HG02840 (cell line): ENCODE measurements around the gene RBMS3.

Experiments used
- ATAC-seq: cut with Tn5 transposase; IDR thresholded peaks from one replicate; pipeline ENCODE4 v1.9.1; 2021; ENCODE audit warnings: mild to moderate bottlenecking, moderate library complexity, moderate number of reproducible peaks; ENCODE audit not compliant: unreplicated experiment, low FRiP score

RBMS3 gene

DNA sequence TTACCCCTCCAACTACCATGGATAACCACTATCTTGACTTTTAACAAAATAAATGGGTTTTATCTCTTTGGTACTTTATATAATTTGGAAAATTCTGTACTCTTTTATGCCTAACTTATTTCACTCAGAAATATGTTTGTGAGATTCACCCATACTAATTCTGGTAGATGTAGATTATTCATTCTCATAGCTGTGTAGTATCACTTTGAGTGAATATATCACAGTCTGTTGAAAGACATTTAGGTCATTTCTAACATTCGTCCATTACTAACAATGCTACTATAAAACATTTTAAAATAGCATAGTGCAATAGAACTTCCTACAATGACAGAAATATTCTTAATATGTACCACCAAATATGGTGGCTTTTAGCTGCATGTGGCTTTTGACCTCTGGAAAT, 542.4 kb downstream of the RBMS3 start:
- ATAC-seq, result no peak

DNA sequence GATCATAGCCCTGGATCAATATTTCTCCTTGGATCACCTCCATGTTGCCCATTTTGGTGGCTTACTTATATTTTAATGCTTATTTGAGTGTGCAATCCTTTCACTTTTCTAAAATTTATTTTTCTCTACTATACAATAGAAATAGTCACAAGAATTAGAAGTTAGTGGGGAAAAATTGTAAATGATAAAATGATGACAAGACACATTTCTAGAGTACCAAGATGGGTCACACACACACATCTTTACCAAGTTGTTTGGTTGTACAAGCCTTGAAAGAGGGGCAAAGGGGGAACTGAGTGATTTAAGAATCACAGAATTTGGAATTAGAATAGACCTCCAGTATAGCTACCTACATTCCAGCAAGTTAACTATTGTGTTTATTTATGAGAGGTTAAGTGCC, 545.8 kb downstream of the RBMS3 start:
- no peak for ATAC-seq

DNA sequence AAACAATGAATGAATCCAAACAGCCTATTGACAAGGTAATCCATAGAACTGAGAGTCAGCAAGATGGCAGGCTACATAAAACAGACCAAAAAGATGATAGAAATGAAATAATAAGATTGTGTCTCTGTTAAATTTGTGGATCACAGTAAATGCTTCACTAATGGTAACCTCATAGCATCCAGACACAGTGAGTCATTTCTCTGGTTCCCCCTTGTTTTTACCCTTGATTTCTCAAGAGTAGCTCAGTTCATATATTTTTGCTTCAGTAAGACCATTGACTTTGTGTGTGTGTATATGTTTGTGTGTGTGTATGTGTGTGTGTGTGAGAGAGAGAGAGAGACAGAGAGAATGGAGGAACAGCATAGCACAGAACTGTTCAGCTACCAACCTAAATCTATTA, 546.9 kb downstream of the RBMS3 start:
- ATAC-seq, result no peak

DNA sequence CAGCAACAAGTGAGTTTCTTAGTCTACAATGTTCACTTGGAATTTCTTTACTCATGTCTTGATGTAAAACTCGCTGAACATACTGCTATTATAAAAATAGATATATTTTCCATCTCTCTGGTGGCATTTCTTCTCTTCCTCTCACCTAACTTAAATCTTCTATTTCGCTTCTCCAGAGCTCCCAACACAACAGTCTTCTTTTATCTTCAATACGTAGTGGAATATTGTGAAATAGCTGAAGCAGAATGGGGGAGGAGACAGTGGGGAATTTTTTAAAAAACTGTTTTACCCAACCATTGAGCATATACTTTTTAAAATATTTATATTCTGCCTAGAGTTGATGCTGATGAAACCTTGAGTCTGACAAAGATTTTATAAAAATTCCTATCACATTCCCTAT, 548.5 kb downstream of the RBMS3 start:
- no peak for ATAC-seq

DNA sequence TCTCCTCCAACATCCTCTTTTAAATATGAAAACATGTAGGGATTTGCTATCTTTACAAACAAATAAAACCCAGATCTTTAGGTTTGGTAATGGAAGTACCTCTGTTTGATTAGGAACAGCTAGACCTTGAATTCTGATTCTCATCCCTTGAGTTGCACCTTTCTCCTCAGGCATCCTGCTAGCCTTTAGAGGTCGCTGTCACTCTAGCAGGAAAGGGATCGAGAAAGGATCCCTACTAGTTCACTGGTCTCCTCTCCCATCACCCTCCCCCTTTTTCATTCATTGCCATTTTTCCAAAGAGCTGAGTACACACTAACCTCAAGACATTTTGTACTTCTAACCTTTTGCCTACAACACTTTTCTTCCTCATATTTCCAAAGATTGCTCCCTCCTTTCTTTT, 569.8 kb downstream of the RBMS3 start:
- ATAC-seq, result no peak

DNA sequence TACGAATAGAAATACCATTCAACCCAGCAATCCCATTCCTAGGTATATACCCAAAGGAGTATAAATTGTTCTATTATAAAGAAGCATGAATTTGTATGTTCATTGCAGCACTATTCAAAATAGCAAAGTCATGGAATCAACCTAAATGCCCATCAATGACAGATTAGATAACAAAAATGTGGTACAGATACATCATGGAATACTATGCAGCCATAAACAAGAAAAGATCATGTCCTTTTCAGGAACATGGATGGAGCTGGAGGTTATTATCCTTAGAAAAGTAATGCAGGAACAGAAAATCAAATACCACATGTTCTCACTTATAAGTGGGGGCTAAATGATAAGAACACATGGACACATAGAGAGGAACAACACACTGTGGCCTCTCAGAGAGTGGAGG, 571.9 kb downstream of the RBMS3 start:
- ATAC-seq, result no peak

DNA sequence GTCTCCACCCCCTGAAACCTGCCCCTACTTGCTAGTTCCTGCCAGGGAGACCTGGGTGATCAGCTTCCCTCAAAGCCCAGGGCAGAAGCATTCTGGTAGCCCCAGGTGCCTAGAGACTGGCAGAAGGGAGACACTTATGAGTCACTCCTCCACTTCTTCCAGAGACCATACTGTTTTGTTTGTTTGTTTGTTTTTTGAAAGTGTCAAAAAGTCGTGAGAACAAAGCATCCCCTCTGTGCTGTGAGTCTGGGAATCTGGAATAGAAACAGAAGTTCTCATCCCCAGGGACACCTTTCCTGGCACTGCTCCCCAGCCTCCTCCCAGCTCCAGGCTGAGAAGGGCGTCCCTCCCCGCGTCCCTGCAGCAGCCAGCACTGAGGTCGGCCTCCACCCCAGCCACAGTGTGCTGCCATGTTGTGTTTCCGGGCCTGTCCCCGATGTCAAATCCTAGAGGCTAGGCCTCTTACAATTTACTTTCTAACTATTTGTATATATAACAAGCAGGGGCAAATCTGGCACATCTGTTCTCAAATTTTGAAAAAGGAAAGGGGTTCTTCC, 573.0 kb downstream of the RBMS3 start:
- ATAC-seq, result no peak

DNA sequence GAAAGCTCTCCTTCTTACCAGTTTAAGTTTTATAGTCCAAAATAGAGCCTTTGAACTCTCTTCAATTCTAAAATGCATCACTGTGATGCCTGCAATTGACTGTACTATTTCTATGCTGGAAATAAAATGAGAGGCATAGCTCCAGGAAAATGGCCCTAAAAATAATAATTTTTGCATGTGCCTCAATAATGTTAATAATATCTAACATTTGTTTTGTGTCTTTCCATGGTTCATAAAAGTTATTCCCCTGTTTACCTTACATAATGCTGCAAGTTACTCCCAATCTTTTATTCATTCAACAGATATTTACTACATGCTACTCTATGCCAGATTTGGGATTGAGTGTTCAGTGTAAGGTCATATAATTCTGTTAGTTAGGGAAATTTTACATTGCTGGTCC, 574.0 kb downstream of the RBMS3 start:
- no peak for ATAC-seq

DNA sequence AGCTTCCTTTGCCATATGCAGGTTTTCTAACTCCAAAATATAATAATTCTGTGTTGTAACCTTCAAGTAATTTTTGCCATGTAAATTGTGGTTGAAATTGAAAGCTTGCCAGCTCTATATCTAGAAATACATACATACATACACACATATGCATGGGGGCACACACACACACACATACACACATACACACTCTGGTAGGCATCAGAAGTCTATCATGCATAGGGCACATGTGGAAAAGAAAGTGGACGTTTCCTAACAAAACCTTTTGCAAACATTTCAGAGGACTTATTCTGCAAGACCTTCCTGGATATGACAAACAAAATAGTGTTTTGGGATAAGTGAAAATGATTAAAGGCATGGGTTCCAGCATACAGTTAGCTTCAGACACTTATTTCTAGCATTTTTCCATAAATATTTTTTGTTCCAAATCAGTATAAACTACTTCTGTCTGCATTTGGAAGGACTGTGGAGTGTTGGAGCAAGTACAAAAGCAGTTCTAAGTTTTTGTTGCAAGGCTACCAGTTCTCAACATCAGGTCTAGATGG, 578.9 kb downstream of the RBMS3 start:
- ATAC-seq, result no peak

DNA sequence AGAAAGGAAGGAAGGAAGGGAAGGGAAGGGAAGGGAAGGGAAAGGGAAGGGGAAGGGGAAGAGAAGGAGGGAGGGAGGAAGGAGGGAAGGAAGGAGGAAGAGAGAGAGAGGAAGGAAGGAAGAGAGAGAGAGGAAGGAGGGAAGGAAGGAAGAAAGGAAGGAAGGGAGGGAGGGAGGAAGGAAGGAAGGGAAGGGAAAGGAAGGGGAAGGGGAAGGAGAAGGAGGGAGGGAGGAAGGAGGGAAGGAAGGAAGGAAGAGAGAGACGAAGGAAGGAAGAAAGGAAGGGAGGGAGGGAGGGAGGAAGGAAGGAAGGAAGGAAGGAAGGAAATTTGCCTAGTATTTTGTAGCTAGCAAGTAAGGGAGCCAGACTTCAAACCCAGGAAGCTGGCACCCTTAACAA, 583.9 kb downstream of the RBMS3 start:
- ATAC-seq, result no peak

DNA sequence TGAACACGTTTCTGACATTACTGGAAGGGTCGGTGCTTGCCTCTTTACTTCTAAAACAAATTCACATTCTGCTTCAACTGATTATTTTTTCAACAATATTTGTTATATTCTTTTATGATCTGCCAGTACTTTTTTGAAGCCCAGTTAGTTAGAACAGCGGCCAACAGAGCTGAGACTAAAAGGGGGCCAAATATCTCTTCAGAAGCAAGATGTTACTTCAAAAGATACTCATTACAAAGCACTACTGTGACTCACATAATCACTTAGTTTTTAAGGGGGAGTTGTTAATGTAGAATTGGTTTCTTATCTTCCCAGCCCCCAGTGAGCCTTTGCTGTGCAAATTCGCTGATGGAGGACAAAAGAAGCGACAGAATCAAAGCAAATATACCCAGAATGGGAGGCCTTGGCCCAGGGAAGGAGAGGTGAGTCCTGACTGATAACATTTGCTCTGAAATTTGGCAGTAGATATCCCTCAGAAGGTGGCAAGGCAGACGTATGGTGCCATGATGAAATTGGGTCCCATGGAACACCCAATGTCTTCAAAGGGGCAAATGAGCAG, 587.8 kb downstream of the RBMS3 start:
- ATAC-seq, result no peak

DNA sequence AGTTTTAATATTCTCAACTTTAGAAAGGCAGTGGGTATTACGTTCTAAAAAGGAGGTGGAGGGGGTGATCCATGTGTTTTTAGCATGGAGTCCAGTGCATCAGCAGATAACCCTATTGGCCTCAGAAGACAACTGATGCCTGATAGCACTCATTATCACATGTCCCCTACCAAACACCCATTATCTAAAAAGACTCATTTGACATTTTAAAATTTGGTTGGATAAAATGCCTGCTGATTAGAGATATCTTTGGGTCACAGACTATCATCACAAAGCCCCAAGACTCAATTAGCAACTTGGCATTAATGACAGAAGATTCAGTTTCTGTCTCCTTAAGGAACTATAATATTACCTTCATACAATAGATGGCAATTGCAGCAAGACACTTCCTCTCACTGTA, 589.3 kb downstream of the RBMS3 start:
- ATAC-seq, result no peak

DNA sequence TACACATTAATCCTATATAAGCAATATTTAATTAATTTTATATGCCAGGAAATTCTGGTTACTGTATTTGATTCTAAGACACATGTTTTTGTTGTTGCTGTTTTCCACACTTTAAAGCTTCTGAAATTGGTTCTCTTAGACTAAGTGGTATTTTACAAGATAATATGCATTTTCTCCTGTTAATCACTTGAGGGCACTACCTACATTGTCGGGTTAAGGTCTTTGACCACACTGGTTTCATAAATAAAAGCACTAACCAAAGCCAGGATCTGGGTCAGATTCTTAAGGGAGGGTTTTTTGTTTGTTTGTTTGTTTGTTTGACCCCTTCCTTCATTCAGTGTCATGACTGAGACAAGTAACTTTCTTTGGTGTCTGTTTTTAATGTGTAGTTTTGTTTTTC, 590.2 kb downstream of the RBMS3 start:
- no peak for ATAC-seq

DNA sequence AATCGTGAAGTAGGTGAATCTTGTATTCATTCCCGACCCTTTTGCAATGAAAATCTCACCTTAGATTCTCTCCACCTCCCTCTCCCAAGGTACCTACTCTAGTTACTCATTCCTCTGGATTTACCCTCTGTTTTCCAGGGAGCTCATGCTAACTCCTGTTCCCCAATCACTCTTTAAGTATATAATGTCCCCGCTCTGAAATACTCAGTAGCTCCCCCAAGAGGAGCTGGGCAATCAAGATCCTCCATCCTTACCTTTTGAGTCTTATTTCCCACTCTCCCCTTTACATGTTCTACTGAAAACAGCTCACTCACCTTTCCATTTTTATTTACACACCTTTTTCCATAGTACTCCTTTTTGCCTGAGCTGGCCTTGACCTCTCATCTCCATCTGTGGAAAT, 599.9 kb downstream of the RBMS3 start:
- ATAC-seq, result no peak

DNA sequence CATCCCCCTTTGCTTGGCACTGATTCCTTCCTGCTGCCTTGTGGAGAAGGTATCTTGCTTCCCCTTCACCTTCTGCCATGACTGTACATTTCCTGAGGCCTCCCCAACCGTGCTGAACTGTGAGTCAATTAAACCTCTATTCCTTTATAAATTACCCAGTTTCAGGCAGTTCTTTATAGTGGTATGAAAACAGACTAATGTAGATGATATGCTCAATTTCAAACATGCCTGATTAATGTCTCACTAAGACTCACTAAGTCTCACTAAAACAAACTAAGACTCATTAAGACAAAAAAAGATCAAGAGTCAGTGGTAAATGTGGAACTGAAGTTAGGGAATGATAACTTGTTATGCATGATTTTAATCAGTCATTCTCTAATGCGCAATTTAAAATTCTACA, 606.6 kb downstream of the RBMS3 start:
- no peak for ATAC-seq

DNA sequence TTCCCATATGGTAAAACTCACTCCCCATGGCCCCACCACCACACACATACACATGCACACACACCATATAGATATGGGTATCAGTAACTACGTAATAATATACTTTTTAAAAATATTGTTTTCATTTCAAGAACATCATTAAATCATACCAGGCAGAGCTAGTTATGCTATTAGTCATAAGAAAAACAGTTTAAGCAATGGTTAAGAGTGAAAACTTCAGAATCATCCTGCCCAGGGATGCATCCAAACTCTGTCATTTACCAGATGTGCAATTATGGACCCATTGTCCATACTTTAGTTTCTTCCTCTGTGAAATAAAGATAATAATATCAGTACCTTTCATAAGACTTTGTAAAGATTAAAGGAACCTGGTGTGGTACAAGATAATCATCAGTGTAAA, 608.3 kb downstream of the RBMS3 start:
- ATAC-seq, result no peak

DNA sequence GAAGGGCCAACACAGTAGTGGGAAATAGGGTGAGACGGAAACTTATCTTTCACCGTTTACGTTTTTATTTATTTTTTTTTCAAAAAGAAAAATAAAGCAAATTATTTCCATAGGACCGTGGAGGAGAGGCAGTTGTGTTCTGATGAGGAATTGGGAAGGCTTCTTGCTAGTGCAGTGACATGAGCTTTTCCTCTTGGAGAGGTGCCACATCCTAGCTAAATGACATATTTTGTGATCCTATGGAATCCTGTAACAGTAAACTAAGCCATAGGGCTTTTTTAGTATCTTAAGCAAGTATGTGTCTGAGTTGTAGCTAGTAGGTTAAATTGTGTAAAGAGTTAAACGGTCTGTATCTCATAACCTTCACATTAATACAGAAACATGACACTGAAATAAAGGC, 609.9 kb downstream of the RBMS3 start:
- ATAC-seq, result no peak

DNA sequence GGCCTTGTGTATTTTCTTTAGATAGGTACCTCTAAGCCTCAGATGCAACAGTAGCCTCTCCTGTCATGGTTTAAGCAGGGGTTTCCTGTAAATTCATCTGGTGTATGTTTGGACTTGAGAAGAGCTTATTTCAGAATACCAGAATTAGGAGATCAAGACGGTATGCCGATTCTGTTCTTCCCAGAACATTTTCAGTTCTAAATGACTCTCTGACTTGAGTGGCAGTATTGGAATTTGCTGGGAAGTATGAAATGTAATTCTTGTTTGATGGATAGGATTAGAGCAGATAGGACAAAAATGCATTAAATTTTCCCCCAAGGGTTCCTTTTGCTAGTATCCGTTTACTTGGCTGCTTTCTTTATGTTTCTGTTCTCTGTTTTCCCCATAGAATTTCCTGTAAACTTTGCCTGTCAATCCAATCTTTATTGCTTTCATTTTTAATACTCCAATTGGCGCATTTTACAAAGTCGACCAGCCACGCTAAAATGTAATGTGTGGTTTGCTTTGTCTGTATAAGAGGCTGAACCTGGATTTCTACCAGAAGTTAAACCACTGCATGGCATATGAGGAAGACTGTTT, 612.2 kb downstream of the RBMS3 start:
- ATAC-seq, result no peak

DNA sequence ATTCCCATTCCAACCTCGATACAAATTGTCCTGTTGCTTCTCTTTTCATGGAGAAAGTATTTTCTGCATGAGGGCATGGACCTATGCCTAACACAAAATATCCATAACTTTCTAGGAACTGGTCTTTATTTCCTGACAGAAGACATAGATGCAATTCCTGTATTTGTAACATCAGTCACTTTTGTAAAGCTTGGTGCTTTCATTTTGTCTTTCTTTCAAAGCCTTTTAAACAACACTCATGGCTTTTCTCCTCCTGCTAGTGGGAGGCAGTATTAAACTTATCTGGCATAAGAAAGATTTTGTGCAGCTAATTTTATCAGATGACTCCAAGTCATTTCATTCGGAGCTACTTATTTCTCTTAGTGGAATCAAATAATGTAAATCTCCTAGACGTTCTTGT, 616.0 kb downstream of the RBMS3 start:
- no peak for ATAC-seq

DNA sequence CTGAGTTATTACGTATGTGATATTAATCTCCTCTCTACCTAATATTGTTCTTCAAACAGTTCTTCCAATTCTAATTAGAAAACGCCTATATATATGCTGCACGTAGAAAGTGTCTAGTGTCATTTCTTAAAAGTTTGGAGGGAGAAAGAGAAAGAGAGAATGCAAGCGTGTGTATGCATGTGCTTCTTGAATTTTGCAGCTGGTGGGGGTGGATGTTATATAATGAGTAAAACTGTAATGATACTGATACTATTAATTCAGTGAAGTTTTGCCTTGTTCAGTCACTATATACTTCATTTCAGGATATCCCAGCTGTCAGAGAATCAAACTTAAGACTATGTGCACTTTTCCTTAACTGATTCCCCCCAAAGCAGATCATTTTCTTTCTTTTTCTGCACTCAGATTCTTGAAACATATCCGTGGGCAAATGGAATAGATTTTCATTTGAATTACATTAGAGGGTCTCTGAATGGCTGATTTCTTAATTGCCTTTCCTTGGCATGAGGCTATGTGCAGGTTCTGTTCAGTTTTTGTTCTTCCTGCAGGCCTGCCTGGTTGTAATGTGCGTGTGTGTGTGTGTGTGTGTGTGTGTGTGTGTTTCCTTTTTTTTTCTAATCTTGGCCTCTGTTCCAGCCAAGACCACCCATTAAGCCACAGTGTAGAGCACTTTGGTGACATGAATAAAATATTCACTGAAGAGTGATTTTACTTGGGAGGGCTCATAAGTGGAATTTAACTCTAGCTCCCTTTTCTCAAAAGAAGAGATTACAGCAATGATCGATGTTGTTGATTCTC, 617.5 kb downstream of the RBMS3 start:
- no peak for ATAC-seq

DNA sequence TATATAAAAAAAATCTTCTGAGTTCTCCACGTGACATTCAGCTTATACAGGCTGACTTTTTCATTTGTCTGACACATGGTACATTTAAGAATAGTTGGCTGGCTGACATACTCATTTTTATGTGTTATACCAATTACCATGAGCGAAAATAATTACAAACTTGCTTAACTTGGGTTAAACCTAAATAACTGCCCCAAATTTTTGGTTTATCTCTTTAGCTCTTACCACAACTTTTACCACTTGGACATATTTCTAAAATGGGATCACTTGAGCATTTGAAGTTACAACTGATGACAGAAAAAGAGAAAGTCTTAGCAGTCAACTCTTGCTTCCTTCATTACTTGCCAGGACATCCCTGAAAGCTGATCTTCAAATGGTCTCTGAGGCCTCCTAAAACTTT, 618.1 kb downstream of the RBMS3 start:
- ATAC-seq, result no peak

DNA sequence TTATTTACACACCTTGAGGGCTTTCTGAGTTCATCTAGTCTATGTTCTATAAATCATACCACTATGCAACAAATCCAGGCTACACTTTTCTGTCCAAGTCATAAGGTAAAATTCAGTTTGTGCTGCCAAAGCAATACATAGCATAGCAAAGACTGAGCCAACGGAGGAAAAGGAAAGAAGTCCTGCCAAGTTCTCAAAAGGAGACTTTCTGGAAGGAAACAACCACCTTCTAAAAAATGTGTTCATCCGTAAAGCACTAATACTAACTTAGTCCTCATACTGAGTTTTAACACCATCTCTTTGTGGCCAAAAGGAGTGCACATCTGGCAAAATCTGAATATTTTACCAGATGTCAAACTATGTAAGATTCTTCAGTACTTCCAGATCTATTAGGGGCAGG, 620.2 kb downstream of the RBMS3 start:
- ATAC-seq, result no peak
